Stimulated activated CD8-positive, alpha-beta memory T cell treated with anti-CD3 and anti-CD28 coated beads, Interleukin-7, amount 100 ng/mL, for 48 hours (primary cell): Measurements from ENCODE around the gene RIPOR2.

Experiments used
- DNase-seq, 2 donors: peaks; one replicate each; pipeline ENCODE4 v3.0.0-alpha.2; 2020; ENCODE audit warnings: low read depth in 1 of 2; ENCODE audit errors: extremely low read depth in 1 of 2

Gene RIPOR2

GRCh38 chr6:24906314-24906713, 29.4 kb downstream of the RIPOR2 start:
- DNase-seq, result no peak

- no peak for DNase-seq
These were observed 30.3 kb downstream of the RIPOR2 start for GRCh38 chr6:24905483-24905882.

GRCh38 chr6:24903681-24904080, 32.1 kb downstream of the RIPOR2 start:
- DNase-seq, result no peak

- DNase-seq, result no peak
These were observed 33.0 kb downstream of the RIPOR2 start for GRCh38 chr6:24902782-24903181.

GRCh38 chr6:24901698-24902328, 33.9 kb downstream of the RIPOR2 start:
- DNase-seq, result no peak

GRCh38 chr6:24900917-24901697, 34.7 kb downstream of the RIPOR2 start:
- DNase-seq, result no peak

GRCh38 chr6:24899997-24900325, 35.8 kb downstream of the RIPOR2 start:
- DNase-seq, result no peak

- DNase-seq, result no peak
These were observed 36.4 kb downstream of the RIPOR2 start for GRCh38 chr6:24899136-24899996.

- no peak for DNase-seq
These were observed 37.1 kb downstream of the RIPOR2 start for GRCh38 chr6:24898676-24899075.

- DNase-seq, result no peak
These were observed 38.6 kb downstream of the RIPOR2 start for GRCh38 chr6:24897186-24897585.

- no peak for DNase-seq
These were observed 42.4 kb downstream of the RIPOR2 start for GRCh38 chr6:24893342-24893850.

GRCh38 chr6:24891004-24891403, 44.8 kb downstream of the RIPOR2 start:
- no peak for DNase-seq

GRCh38 chr6:24890471-24890870, 45.3 kb downstream of the RIPOR2 start:
- no peak for DNase-seq

- no peak for DNase-seq
These were observed 46.9 kb downstream of the RIPOR2 start for GRCh38 chr6:24888715-24889370.

- no peak for DNase-seq
These were observed 48.1 kb downstream of the RIPOR2 start for GRCh38 chr6:24887545-24888140.

GRCh38 chr6:24883618-24884017, 52.1 kb downstream of the RIPOR2 start:
- DNase-seq, result peak in 1 of 2 donors; percentile 41

- DNase-seq, result no peak
These were observed 52.8 kb downstream of the RIPOR2 start for GRCh38 chr6:24882835-24883555.

GRCh38 chr6:24882295-24882694, 53.5 kb downstream of the RIPOR2 start:
- DNase-seq, result no peak

GRCh38 chr6:24881376-24881775, 54.4 kb downstream of the RIPOR2 start:
- DNase-seq, result no peak

GRCh38 chr6:24880451-24880850, 55.3 kb downstream of the RIPOR2 start:
- DNase-seq, result no peak
